DMS53 (cell line): ENCODE measurements around the gene DYDC1.
"Not testable (repeated sequence)": the region's sequence is repeated elsewhere in the genome, so short reads cannot be mapped to it uniquely, and the experiment has no call there.

ENCODE experiments used
- DNase-seq: peaks from one replicate; lab custom pipeline; 2025; lab: John Stamatoyannopoulos, UW

Gene DYDC1

DNA sequence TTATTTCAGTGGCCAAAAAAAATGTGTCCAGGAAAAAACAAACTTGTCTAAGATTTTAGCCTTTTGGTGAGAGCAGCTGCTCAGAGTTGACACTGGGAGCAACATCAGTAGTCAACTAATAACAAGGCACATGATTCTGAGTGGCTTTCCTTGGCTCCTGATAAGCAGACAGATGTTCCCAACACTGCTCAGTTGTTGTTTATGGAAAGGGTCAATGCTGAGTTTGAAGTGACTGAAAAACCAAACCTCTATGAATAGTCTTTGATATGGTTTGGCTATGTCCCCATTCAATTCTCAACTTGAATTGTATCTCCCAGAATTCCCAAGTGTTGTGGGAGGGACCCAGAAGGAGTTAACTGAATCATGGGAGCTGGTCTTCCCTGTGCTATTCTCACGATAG, 12.3 kb downstream of the DYDC1 start:
- no peak for DNase-seq

DNA sequence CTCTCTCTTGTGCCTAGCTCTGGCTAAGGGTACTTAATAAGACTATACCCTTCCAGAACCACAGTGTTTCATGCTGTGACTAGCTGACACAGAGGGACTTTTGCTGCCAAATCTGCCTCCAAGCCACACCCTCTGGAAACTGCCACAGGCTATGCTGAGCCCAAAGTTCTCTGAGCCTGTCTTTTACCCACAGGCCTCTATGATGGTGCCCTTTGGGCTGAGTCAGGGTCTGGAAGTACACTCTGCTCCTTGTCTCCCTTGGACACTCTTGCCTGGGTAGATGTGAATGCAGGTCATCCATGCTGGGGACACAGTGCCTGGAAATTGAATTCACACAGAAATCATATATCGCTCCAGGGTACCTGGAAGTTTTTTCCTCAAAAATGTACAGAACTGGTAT, 22.6 kb downstream of the DYDC1 start:
- no peak for DNase-seq

DNA sequence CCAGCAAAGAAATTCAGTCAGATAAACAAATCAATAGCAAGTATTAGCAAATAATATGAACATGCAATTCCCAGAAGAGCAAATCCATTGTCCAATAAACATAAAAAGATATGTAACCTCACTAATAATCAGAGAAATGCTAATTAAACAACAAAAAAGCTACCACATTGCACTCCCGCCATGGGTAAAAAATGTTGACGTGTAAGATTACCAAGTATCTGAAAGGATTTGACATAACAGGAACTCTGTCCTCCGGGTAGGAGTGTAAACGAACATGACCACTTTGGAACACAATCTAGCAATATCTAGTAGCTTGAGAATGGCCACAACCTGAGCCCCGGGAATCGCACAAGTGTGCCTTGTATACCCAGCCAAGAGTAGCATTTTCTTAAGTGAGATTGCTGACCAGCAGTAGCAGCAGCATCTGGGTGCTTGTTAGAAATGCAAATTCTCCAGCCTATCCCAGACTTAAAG, 31.6 kb downstream of the DYDC1 start:
- no peak for DNase-seq

DNA sequence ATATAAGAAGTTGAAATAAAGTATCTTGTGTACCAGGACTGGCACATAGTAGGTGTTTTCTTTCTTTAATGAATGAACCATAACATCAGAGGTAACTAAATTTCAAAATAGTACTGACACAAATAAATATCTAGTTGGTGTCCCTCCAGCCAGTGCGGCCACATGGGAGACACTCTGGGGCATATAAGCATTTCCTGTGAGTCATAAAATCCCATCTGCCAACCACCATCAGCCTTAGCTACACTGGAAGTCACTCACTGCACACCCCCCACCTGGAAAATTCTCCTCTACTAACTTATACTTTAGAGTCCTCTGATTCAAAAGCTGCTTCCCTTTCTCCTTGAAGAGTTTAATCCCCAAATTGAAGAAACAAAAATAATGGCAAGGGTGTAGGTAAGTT, 32.5 kb downstream of the DYDC1 start:
- DNase-seq: peak; percentile 58

DNA sequence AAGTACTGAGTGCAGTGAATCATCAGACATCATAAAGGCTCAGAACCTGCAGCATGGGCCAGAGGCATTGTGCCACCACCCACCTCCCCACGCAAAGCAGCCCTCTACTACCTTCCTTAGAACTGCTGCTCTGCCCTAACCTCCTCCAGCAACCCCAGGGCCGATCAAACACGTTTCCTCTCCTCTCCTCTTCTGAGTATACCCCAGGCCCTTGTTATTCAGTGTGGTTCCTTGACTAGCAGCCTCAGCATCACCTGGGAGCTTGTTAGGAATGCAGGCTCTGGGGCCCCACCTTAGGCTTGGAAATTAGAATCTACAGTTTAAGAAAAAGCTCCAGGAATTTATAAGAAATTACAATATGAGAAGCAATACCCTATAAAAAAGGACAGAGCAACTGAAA, 33.2 kb downstream of the DYDC1 start:
- DNase-seq: no peak

DNA sequence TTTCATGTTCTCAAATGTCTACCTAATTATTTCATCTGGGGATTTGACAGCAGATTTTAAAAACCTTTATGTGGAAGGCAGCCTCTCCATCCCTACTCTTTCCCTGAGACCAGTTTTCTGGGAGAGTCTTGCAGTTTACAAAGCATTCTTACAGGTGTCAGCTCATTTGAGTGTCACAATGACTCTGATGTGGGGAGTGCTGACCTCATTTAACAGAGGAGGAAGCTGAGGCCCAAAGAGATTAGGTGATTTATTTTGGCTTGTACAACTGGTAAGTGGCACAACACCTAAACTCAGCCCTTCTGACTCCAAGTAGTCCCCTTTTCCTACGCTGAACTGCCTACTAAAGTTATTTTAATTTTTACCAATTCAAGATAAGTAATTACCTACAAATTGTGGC, 33.8 kb downstream of the DYDC1 start:
- DNase-seq: no peak

DNA sequence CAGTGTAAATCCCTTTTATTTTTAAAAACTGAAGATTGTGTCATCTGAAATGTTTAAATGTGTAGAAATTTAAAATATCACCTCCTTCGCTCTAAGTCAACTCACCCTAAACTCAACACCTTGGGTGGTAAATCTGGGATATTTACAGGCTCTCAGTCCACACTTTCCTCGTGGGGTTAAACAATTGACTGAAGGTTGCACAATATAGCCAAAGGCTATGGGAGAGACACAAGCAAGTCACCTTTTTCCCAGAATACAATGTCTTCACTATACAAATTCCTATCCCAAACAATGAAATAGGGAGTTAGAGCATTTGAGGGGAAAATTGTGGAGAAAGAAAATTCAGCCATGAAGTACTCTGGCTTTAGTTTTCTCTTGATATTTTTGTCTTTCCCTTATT, 34.4 kb downstream of the DYDC1 start:
- no peak for DNase-seq

DNA sequence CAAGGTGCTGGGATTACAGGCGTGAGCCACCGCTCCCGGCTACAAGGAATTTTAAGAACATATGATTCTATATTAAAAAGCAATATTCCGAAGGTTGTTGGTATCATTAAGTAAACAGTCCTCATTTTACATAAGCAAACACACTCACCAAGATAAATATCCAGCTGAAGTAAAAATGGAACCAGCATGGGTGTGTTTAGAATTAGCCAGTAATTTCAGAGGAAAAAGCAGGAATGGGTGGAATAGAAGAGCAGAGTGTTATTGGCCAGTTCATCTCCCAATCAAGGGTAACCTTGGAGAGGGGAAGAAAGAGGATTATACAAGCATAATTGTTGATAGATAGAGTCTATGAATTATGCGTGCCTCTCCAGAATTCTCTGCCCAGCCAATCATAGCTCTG, 35.4 kb downstream of the DYDC1 start:
- no peak for DNase-seq

DNA sequence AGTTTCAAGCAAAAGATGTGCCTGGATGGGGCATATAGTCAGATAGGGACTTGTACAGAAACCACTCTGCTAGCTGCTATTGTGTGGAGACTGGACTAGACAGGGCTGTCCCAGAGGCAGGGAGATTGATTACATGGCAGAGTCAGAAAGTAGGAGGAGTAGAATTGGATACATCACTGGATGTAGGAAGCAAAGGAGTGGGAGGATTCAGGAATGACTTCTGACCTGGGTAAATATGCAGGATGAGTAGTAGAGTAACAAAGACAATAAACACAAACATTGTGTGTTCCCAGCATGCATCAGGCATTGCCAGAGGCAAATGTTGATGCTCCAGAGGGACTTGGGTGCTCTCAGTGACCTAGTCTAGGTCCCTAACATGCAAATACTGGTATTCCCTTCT, 36.2 kb downstream of the DYDC1 start:
- DNase-seq: peak; percentile 37

DNA sequence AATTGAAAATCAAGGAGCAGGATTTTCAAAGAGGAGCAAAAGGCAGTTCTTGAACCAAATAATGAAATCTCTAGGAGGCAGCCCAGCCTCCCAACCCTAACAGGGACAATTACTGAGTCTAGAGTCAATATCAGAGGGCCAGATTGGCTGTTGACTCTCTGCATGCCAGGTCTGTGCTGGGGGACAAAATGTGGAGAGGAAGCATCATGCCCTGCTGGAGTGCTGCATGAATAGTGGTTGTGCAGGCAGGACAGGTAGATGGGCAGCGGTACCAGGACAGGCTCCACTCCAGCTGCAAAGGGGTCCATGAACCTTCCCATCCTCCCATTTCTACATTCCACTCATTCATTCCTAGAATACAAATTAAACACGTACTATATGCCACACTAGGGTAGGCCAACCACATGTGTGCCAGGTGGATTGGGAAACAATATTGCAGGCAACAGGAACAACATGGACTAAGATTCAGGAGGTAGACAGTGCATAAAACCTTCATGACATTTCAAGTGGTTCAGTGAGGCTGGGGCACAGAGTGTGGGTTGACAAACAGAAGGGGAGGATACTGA, 36.7 kb downstream of the DYDC1 start:
- DNase-seq: no peak

DNA sequence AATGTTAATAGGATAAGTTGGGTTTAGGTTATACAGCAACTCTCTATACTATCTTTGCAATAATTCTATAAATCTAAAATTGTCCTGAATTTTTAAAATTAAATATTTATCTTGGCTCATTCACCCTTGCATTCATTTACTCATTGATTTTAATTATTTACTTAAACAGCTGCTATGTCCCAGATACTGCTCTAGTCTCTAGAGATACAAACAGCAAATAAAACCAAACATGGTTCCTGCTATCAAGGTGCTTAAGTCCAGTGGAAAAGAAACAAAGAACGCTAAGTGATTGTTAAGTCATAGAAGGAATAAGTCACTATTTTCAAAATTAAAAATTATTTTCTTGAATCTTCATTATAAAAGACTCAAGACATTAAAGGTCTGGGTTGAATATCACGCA, 37.2 kb downstream of the DYDC1 start:
- no peak for DNase-seq

DNA sequence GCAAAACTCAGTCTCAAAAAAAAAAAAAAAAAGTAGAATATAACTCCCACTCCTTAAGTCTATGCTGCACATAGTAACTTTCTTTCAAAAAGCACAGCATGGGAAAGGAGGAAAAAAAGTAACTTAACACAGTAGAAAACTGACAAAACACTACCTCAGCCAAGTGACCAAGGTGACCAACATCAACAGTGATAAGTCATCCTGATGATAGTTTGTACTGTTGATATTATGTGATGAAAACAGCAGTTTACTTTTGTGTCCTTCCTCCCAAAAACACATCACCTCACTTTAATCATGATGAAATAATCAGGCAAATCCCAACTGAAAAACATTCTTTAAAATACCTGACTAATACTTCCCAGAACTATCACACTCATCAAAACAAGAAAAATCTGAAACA, 37.8 kb downstream of the DYDC1 start:
- DNase-seq: no peak

DNA sequence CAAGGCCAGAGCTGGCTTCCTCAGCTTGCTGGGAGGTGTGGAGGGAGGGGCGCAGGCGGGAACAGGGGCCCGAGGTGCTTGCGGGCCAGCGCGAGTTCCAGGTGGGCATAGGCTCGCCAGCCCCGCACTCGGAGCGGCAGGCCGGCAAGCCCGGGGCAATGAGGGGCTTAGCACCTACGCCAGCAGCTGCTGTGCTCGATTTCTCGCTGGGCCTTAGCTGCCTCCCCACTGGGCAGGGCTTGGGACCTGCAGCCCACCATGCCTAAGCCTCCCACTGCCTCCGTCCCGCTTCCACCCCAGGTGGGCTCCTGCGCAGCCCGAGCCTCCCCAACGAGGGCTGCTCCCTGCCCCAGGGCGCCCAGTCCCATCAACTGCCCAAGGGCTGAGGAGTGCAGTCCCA, 41.2 kb downstream of the DYDC1 start:
- no peak for DNase-seq

DNA sequence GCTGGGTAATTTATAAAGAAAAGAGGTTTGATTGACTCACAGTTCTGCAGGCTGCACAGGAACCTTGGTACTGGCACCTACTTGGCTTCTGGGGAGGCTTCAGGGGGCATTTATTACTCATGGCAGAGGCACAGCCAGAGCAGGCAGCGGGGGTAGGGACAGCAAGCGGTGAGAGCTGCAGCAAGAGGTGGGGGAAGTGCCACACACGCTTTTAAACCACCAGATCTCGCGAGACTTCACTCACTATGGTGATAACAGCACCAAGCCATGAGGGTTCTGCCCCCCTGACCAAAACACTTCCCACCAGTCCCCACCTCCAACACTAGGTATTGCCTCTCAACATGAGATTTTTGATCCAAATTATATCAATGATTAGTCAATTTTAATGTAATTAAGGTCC, 43.0 kb downstream of the DYDC1 start:
- no peak for DNase-seq

DNA sequence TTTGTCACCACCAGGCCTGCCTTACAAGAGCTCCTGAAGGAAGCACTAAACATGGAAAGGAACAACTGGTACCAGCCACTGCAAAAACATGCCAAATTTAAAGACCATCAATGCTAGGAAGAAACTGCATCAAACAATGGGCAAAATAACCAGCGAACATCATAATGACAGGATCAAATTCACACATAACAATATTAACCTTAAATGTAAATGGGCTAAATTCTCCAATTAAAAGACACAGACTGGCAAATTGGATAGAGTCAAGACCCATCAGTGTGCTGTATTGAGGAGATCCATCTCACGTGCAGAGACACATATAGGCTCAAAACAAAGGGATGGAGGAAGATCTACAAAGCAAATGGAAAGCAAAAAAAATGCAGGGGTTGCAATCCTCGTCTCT, 50.6 kb downstream of the DYDC1 start:
- not testable (repeated sequence) for DNase-seq

DNA sequence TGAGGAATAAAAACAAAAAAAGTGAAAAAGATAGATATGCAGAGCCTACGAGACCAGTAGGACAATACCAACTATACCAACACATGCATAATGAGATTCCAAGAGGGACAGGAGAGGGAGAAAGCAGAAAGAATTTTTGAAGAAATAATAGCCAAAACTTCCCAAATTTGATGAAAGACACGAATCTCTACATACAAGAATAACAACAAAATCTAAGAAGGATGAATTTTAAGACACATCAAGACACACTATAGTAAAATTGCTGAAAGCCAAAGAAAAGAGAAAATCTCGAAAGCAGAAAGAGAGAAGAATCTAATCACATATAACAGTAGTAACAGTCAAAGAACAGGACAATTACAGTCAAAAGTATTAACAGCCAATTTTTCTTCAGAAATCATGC, 59.6 kb downstream of the DYDC1 start:
- no peak for DNase-seq

DNA sequence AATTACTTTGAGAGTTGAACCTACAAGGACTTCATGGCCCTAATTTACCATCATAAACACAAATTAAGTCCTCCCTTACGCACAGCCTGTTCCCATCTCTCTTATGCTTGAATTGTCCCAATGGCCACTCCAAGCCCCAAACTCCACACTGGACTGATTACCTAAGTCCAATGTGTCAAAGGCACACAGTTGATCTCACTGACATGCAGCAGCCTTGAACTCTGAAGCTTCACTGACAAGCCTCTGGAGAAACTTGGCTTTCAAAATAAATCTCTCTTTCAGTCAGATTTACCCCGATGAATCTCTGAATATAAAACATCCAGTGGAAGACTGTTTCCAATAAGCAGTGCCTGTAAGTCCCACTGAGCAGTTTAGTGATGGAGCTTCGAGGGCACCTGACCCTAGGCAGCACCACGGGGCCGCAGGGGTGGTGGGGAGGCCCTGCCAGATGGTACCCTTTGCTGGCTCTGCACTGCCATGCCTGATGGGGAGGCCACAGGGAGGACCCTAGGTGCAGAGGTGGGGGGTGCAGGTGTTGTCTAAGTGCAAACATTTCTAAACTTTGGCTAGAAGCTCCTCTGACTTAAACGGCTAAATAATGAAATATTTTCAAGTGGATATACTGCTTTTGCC, 63.8 kb downstream of the DYDC1 start:
- no peak for DNase-seq

DNA sequence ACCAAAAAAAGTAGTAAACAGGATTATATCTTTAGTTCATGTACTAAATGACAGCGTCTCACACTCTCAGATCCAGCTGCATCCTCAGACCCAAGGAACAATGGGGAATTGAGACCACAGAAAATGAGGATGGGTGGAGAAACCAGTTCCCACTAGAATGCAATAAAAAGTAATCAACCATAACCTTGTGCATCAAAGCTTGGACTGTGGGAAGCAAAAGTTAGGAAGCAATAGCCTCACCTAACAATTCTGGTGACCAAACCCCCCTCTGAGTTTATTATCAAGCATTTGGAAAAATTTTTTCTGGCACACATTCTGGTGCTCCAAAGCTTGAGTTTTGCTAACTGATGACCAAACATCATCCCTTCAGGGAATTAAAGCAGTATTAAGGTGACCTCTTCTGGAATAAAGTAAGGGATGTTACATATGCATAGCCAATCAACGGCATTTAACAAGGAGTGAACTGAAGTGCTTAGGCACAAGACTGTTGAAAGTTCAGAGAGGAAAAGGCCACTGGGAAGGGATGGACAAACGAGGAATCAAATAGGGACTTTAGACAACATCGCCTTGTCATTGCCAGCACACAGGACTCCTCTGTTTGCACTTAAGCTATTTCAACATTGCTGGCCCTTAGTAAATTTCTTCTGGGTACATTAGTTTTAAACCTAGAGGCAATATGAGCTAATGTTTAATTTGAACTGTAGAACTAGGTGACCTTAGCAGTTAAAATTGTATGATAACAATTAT, 65.9 kb downstream of the DYDC1 start:
- peak; percentile 27 for DNase-seq

DNA sequence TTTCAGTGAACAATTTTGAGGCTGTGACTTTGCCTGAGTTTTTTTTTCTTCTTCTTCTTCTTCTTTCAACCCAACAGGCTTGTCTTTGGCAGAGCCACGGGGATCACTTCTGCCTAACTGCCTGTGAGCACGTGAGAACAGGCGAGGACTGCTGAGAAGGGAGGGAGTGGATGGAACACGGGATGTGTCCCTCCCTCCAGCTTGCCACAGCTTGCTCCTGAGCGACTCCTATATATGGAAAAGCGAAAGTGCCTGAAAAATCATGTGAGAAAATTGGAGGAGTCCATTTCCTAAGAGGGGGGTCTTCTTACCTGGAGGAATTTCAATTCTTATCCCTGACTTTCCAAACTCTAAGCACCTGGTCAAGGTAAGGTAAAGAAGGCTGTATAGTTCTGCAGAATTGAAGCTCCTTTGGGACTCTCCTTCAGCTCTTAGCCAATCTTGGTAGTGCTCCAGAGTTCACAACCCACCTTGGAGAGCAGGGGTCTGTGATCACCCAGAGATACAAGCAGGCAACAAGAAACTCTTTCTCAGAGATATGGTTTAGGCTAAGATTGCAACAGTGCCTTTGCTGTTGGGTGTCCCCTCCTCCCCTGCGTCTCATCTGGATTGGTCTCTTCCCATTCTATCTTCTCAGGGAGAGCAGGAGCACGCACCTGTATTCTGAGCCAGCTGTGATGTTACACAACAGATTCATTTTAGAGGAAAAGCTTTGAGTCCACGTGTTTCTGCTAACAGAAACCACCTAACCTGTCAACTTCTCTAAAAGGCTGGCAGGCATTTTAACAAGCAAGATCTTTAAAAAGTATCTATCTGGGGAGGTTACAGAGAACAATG, 66.9 kb downstream of the DYDC1 start, which contains the start of gene MAT1A:
Gene MAT1A (minus strand): TSS at position 208 of the 837 bp plus-strand sequence. CDS start 235 bp downstream, outside the sequence.
- peak; percentile 92 for DNase-seq

DNA sequence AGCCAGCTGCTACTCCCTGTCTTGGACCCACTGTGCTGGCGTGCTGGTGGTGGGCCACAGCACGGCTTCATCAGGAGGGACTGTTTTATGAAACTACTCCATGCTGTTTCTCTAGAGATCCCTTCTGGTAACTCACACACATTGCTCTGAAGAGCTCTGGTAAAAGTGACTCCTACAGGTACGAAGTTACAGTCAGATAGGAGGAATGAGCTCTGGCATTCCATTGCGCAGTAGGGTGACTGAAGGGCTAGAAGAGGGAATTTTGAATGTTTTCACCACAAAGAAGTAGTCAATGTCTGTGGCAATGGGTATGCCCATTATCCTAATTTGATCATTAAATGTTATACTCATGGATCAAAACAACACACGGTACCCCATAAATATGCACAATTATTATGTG, 67.7 kb downstream of the DYDC1 start:
- no peak for DNase-seq
